C1 segment of cervical spinal cord (tissue), 14 donors: ENCODE measurements around the gene LDAH.

Experiments used
- DNase-seq, 14 donors: peaks; one replicate each; lab custom pipeline; 2025; lab: John Stamatoyannopoulos, UW

Gene LDAH

DNA sequence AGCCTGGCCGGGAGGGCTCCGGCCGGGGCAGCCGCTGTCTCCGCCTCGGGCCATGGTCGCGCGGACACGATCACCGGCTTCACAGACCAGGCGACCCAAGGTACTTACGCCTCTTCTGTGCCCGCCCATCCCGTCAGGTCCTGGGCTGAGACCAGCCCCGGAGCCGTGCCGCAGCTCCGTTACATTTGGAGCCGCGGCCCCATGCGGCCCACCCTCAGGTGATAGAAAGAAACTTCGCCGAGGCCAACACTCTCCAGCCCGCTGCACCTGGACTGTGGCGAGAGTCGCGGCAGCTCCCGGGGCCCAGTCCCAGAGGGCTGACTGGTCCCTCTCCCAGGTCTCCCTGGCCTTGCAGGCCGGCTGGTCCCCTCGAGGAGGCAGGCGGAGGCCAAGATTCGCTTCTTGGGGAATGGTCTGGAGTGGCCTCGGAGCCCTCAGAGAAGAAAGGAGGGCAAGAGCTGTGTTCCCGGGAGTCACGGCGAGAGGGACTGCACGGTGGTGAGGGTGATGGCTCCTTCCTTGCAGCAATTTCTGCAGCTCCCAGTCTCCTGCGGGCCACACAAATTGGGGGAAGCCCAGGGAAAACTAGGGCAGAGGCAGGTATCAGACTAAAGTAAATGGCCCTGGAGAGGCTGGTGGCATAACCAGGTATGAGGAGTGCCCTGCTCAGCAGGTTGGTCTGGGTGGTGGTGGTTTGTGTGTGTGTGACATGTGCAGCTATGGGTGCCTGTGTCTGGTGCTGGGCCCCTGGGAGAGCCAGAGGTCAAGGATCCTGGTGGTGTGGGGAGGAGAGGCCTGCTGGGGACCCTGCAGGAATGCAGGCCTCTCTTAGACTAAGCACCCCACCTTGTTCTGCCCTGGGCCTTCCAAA, 155.1 kb downstream of the LDAH start:
- DNase-seq: no peak

DNA sequence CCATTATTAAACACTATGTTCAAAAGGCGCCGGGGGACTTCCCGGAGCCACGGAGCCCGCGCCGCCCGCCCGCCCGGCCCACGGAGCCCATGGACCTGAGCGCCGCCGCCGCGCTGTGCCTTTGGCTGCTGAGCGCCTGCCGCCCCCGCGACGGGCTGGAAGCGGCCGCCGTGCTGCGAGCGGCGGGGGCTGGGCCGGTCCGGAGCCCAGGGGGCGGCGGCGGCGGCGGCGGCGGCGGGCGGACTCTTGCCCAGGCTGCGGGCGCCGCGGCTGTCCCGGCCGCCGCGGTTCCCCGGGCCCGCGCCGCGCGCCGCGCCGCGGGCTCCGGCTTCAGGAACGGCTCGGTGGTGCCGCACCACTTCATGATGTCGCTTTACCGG, 155.8 kb downstream of the LDAH start:
- DNase-seq: no peak

DNA sequence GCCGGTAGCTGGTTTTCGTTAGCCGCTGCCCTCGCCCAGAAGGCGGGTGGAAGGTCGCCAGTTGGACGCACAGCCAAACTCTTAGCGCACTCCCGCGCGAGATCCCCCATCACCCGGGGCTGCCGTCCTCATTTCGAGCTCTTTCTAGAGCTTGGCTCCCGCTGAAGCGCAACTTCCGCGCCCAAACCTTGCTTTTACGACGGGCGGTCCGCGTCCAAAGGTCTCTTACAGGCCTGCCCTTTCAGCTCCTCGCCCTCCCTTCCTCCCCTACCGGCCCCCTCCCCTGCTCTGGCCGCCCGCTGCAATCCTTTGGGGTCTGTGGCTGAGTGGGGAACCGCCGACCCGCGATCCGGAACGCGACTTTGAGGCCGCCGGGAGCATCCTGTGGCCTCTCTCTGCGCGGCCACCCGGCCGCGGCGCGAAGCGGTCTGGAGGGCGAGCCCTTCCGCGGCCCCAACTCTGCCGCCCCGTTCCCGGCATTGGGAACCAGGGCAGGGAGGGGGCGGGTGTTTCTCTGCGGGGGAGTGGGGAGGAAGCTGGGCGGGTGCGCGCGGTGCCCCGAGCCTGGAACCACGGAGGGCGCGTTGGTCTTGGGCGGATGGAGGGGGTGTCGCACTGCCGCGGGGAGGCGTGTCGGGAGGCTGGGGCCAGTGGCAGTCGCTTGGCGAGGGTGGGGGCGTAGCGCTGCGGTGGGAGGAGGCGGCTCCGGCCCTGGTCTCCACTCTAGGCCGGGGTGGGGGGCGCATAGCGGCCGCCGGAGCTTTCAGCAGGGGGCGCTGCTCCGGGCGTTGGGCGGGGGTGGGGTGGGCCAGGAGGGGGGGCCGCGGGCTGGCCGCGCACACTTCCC, 156.4 kb downstream of the LDAH start, which contains the start of gene GDF7:
GDF7 (plus strand) TSS at position 841 of the 847 bp plus-strand sequence. CDS start 96 bp downstream, outside the sequence.
- DNase-seq: no peak

DNA sequence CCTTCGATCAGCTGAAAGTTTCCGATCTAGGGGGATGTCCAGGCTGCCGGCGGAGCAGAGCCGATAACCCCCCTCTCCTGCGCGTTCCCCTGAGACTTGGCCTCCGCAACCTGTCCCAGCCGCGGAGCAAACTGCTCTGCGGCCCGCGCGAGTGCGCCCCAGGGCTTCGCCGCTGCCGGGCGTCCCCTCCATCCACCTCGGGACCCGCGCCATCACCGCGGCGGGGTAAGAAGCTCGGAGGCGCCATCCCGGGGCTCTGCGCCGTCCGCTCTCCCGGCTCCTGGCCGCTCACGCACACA, 156.9 kb downstream of the LDAH start:
- no peak for DNase-seq

DNA sequence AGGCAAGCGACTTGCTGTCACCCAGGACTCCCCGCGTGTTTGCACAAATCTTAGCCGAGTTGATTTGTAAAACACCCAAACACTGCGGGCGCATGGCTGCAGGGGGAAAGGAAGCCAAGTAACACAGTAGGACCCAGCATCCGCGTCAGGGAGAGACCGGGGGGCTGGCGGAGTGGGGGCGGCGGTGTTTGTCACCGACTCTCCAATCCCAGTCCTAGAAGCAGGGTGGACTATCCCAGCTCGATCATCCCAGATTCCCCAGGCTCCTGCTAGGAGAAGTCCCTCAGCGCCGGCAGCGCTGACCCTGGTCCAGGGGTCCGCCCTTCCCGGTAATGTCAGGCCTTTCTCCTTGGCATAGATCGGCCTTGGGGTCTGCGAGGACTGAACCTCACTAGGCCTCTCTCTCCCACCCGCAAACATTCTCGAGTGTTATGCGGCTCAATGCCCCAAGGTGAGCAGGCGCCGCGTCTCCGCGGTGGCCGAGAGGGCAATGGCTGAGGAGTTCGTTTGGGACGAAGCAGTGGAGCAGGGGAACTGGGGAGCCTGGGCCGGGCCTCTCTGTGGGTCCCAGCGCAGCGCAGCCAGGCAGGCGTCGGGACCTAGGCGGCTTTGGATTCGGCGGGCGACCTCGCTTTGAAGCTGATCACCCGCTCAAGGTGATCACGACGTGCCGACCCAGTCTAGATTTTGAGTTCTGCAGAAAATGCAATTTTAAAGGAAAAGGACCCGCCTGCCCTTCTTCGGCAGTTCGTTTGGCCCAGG, 157.5 kb downstream of the LDAH start:
- no peak for DNase-seq

DNA sequence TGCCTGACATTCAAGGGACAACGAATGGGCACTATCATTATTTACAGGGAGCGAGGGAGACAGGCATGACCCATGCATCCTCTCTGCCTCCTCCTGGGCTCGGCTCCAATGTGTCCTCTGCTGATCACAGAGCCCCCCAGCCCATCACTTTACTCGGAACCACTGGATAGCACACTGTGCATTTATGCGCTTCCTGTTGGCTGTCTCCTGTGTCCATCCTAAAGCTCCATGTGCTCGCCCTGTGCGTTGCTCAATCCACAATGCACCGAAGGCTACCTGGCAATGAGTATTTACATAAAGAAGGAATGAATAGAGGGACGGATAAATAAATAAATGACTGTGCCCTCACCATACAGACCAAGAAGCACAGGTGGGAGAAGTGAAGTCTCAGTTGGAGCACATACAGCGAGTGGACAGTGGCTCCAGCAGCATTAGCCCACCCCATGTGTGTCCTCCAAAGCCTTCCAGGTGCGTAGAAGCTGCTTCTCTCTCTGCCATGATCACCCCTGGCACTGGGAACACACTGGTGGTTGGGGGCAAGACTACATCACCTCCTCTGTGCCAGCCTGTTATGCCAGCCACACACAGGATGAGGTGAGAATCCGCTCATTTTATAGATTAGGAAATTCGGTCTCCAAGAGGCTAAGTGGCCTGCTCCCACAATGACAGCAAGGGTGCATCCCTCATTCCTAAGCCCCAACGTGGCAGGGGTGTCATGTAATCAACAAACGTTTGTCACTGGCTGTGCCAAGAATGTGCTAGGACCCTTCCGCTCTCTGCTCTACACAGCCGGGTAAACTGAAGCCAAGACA, 158.3 kb downstream of the LDAH start:
- no peak for DNase-seq

DNA sequence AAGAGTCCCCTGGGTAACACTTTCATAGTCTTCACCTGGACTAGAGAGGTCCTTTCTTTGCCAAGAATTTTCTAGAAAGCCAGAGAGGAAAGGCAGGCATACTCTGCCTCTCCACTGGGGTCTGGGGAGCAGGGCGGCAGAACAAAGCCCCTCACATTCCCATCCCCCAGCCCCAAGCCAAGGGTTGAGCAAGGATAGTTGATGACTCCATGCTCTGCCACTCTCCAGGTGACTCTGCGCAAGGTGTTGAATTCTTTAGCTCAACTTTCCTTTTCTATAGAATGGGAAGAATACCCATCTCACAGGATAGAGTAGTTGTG, 158.9 kb downstream of the LDAH start:
- DNase-seq: no peak

DNA sequence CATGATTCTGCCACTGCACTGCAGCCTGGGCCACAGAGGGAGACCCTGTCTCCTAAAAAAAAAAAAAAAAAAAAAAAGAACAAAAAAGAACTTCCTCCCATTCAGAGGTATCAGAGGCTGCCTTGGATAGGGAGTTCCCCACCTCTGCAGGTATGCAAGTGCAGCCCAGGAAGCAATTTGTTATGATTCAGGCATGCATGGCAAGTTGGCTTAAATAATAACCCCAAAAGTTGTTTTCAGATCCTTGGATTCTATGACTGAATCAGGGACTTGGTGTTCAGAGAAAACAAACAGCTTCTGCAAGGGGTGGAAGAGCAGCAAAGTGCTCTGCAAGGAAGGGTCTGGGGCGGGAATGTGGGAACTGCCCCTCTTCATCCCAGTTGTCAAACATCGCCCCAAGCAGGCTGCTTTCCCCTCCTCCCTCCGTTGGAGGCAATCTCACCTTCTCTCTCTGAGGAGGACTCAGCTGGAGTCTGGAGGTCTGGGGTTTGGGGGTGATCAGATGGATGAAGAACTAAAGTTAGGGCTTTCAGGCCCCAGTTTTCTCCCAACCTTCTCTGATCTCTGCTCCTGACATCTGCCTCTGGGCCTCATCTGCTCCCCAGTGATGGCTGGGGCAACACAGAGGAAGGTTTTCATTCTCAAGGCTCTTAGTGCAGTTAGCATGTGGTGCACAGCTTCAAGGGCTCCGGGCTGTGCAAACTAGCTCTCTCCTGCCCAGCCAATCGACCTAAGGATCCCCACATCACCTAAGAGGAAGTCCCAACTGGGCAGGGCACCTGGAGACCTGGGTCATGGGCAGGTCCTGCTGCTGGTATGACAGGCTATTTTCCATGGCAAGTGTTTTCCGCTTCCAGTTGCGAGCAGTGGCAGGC, 159.5 kb downstream of the LDAH start:
- DNase-seq: no peak

DNA sequence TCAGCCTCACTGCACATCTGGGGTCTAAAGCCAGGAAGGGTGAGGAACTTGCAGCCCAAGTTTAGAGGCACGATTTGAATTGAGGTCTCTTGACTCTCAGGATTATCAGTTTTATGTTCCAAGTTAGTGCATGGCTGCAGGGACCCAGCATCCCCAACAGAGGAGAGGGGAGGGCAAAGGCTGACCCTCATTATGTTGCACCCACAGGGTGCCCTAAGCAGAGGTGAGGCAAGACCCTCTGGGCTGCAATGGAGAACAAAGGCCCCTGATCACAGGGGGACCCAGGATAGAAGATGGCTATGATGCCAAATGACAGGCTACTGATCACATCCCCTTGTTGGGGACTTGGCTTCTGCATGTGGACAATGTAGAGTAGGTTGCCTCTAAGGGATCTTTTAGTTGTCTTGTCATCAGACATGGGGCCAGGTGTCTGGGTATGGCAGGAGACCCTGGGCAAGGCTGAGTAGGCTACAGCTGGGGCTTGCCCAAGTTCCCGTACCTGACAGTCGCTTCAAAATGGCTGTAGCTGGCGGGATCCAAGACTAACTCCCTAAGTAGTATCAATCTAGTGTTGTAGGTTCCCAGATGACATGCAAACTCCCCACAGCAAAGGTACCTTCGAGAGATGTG, 160.5 kb downstream of the LDAH start:
- no peak for DNase-seq

DNA sequence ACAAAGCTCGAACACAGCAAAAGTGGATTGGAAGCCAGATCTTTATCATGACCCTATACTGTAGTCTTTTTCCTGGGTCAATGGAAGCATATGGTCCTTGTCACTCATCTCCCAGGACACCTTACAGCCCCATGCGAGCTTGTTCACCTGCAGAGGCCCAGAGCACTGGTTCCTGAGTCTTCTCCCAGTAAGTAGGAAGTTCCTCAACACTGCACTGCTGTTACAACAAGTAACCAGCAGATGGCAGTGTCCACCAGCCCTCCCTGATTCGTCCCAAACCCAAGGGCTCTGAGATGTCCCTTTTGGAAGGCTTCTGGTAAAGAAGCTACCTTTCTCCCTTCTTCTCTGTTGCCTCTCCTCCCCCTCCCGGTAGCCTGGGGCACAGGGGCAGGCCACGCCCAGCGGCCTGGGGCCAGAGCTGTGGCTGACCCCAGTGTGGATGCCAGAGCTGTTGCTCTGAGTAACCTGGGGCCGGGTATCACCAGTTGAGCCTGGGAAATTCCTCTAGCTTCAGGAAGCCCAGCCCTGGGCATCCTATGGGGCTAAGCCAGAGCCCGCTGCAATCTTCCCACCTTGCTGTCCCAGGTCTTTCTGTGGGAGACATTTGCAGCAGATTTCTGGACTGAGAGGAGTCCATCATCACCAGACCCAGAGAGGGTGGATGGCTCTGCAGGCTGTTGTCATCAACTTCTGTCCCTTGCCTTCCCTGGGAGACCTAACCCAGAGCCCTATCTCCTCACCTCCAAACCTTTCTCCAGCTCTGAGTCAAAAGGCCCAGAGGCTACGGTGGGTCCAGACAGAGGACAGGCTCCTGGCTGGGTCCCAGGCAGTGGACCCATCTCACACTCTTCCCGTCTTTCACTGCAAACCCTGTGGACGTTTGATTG, 161.2 kb downstream of the LDAH start:
- peak in 7 of 14 donors; percentile 36 to 57 (median 39) for DNase-seq

DNA sequence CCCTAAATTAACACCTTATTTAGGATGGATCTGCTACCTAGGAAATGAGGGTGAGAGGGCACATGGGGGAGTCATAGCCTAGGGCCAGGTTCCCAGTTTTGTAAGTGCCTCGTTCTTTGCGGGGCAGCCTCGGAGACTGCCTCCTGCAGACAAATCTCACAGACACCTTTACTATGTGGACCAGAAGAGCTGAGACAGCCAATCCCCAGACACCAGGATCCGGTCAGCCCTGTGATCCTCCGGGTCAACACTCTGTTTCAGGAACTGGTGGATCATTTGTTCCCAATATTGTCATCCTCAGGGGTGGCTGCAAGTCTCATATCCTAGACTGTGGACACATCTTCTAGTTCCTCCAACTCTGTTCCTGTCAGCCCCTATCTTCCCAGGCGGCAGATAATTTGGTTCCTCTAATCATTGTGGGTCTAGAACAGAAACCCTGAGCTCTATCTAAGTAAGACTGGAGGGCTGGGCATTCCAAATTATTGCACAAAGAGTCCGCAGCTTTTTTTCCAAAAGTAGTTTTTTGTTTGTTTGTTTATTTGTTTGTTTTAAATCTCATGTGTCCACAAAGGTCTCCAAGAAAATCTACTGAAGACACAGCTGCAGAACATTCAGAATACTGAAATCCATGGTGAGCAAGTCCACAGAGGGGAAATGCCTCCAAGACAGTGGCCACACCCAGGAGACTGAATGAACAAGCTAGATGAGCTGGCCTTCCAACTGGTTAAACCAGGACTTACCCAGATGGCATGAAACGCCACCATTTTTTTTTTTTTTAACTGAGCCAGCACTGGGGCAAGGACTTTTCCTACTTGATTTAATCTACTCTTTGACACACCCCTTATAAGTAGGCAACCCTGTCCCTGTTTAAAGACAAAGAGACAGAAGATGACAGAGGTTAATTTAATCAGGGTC, 162.1 kb downstream of the LDAH start:
- DNase-seq: no peak

DNA sequence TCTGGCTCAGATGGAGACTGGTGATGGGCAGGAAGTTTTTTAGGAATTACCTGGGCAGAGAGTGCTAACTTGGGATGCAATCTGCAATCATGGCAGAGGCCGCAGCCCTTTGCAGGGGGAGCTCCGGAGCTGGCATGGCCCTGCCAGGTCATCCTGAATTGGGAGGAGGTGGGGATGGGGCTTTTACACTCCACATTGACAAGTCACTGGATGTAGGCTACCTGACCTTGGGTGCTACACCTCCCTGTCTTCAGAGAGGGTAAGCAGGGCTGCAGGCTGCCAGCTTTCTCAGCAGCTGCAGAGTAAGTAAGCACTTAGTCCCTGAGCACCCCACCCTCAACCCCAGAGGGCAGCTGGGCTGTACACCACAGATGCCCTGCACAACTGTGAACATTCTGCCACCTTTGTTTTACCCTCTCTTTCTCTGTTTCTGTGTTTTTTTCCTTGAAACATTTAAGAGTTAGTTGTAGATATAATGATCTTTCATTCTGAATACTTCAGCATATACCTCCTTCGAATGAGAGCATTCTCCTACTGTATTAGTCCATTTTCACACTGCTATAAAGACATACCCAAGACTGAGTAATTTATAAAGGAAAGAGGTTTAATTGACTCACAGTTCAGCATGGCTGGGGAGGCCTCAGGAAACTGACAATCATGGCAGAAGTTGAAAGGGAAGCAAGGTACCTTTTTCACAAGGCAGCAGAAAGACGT, 165.2 kb downstream of the LDAH start:
- no peak for DNase-seq

DNA sequence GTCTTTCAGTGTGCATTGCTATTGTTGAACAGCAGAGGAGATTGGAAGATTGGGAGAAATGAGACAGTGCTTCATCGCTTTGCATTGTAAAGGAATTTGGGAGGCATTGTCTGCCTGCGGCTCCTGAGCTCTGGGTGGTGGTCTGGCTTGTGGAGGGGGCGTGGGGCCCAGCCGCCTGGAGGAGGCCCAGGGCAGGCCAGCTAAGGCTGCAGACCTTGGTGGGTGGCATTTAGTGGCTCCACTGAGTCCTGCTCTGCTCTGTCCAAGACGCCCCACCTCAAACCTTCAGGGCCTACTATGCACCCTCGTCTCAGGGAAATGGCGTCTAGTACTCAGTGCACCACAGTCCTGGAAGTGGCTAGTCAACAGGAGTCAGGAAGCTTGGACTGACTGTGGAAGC, 166.3 kb downstream of the LDAH start:
- no peak for DNase-seq

DNA sequence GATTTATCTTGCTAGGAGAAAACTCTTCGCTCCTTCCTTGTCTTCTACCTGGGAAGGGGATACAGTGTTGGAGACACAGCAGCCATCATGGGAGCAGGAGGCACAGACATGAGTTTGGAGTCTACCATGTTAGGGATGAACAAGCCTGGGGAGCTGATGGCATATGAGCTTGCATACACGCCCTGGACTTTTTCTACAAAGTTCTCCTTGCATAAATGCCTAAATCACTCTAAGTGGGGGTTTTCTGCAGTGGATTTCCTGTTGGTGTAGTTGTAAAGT, 168.4 kb downstream of the LDAH start:
- no peak for DNase-seq

DNA sequence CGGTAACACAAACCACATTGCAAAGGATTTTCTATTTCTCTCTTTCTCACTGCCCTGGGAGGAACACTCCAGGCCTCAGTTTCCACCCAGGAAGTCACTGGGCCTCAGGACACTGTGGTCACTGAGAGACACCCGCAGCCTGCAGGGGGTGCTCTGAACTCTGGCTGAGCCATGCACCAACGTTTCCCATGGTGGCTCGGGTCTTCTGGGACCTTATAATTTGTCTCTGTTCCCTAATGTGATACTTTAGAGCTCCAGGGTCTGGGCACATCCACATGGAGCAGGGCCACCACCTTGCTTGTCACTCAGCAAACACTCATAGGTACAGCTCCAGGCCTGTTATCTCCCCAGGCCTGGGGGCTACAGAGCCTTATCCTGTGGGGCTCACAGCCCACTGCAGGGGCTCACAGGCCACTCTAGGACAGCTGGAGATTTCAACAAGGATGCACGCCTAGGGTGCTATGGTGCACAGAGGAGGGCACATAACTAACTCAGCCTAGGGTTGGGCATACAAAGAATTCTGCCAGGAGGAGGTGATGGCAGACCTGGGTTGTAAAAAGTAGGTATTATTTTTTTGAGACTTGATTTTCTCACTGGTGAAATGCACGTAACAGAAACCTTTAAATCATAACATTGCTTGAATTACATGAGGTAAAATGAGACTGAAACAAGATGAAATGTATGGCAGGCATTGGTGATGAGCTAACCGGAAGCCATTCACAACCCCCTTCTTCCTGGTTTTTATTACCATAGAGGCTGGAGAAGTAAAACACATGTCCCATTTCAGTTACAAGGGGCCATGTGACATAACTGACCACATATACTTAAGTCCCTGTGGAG, 169.0 kb downstream of the LDAH start:
- DNase-seq: no peak
